ENCODE results near the gene ATXN2.
"Not testable (repeated sequence)": the region's sequence is repeated elsewhere in the genome, so short reads cannot be mapped to it uniquely, and the experiment has no call there.

ATXN2 gene

GRCh38 chr12:111503116-111503515, 96.0 kb downstream of the ATXN2 start:
- DNase-seq = no peak

GRCh38 chr12:111494676-111495075, 104.4 kb downstream of the ATXN2 start:
- DNase-seq = no peak

GRCh38 chr12:111492979-111493378, 106.1 kb downstream of the ATXN2 start:
- DNase-seq = not testable (repeated sequence)

- no peak for DNase-seq
Observed at GRCh38 chr12:111488798-111489197, 110.3 kb downstream of the ATXN2 start.

- no peak for DNase-seq
Observed at GRCh38 chr12:111488271-111488670, 110.8 kb downstream of the ATXN2 start.

- DNase-seq = no peak
Observed at GRCh38 chr12:111482462-111482861, 116.7 kb downstream of the ATXN2 start.

GRCh38 chr12:111471236-111471635, 127.9 kb downstream of the ATXN2 start:
- no peak for DNase-seq

GRCh38 chr12:111469401-111469800, 129.7 kb downstream of the ATXN2 start:
- no peak for DNase-seq

- no peak for DNase-seq
Observed at GRCh38 chr12:111467857-111468241, 131.3 kb downstream of the ATXN2 start.

- DNase-seq = no peak
Observed at GRCh38 chr12:111467092-111467856, 131.8 kb downstream of the ATXN2 start.

GRCh38 chr12:111462210-111462769, 136.8 kb downstream of the ATXN2 start:
- no peak for DNase-seq

GRCh38 chr12:111460111-111460510, 139.0 kb downstream of the ATXN2 start:
- not testable (repeated sequence) for DNase-seq

GRCh38 chr12:111458546-111459172, 140.5 kb downstream of the ATXN2 start:
- DNase-seq = no peak

GRCh38 chr12:111457577-111457976, 141.5 kb downstream of the ATXN2 start:
- no peak for DNase-seq

GRCh38 chr12:111457071-111457470, 142.0 kb downstream of the ATXN2 start:
- DNase-seq = no peak

GRCh38 chr12:111455448-111456320, 143.4 kb downstream of the ATXN2 start:
- no peak for DNase-seq

GRCh38 chr12:111454716-111455447, 144.2 kb downstream of the ATXN2 start:
- DNase-seq = no peak

- no peak for DNase-seq
Observed at GRCh38 chr12:111454311-111454710, 144.8 kb downstream of the ATXN2 start.

- no peak for DNase-seq
Observed at GRCh38 chr12:111453071-111453989, 145.8 kb downstream of the ATXN2 start.

- no peak for DNase-seq
Observed at GRCh38 chr12:111451649-111452129, 147.4 kb downstream of the ATXN2 start.

GRCh38 chr12:111451232-111451631, 147.9 kb downstream of the ATXN2 start:
- no peak for DNase-seq
